ENCODE results near the gene AHSP. TPM values are rescaled to one million over a fixed set of nuclear protein-coding genes. Genes with fewer than 3 reads are reported as not detected.

AHSP gene
- total and polyA plus RNA-seq, 2 of the 4 experiments (the other 2 are of a cell fraction), result not detected

DNA sequence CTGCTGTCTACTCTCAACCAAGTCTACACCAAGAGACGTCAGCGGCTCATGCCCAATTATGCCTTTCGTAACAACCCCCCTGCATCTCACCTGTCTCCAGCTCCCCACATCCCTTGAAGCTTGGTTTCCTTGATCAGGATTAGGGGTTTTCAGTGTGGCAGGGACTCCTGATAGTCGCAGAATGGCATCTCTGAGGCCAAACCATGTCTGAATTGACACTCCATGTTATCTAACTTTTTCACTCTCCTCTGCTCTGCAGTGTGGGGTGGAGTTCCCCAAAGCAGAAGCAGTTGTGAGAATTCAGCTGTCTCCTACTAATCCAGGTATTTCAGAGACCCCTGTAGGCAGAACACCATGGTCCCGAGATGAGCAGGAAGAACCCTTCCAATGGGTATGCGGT lies 5.6 kb upstream of the AHSP start:
- POLR2A ChIA-PET (ENCODE audit: unreplicated experiment), result no interaction called here
- no peak overlapping the region for H3K9ac ChIP-seq (ENCODE audit: low read depth, low read length)
- H2BK15ac ChIP-seq (ENCODE audit: low read depth, low read length), result no peak overlapping the region
- CTCF ChIA-PET, result no interaction called here
- H3K27ac ChIP-seq (ENCODE audit: insufficient read depth, low read length), result no peak overlapping the region
- no peak overlapping the region for H2BK120ac ChIP-seq (ENCODE audit: low read depth, low read length)
- no peaks in the 10 kb centered on the region for H3K9me1 ChIP-seq (ENCODE audit: insufficient read depth, low read length)
- 67% methylated on average over 1 of the region's 6 CpGs; no CpG with 5 or more reads in 1 of the 2 experiments for WGBS, 2 experiments (ENCODE audit: extremely low coverage in 2 of 2, insufficient read length in 1 of 2)
- no peaks in the 10 kb centered on the region for H3K36me3 ChIP-seq (ENCODE audit: control insufficient read depth, insufficient read depth, low read length)
- no peak for ATAC-seq (ENCODE audit: low read depth)
- no peaks in the 10 kb centered on the region for H3K79me1 ChIP-seq (ENCODE audit: low read depth in 1 of 2, low read length in 2 of 2)
- no peak overlapping the region for H2AK5ac ChIP-seq (ENCODE audit: low read depth, low read length)
- BruUV-seq (replicated peaks), result no TSS peak
- H2BK5ac ChIP-seq (ENCODE audit: low read depth, low read length, poor library complexity, severe bottlenecking), result no peak overlapping the region
- no peak overlapping the region for H4K8ac ChIP-seq (ENCODE audit: low read depth in 2 of 2, low read length in 2 of 2)
- no peaks in the 10 kb centered on the region for H3K4me1 ChIP-seq (ENCODE audit: control insufficient read depth, insufficient read depth, low read length)
- dilution Hi-C loops (cut with HindIII; ENCODE audit: low sequenced_read_pairs, unreplicated experiment), result no loop called here
- H3K4me2 ChIP-seq (ENCODE audit: low read depth, low read length), result no peak overlapping the region
- no peak for TF ChIP-seq NFE2L2 (IDR thresholded peaks at IDR 0.05; ENCODE audit: low read depth, low read length)
- TF ChIP-seq RAD21 (IDR thresholded peaks at IDR 0.05; ENCODE audit: low read length), result no peak
- TF ChIP-seq MAZ (IDR thresholded peaks at IDR 0.05; ENCODE audit: borderline replicate concordance, low read depth, low read length), result no peak
- no peak for TF ChIP-seq SMC3 (IDR thresholded peaks at IDR 0.05; ENCODE audit: low read depth, low read length)
- no peak for TF ChIP-seq FOS (IDR thresholded peaks at IDR 0.05; ENCODE audit: low read depth, low read length)
- no peak for TF ChIP-seq CTCF (conservative IDR thresholded peaks at IDR 0.05; ENCODE audit: low read depth, low read length)
- TF ChIP-seq CHD1 (IDR thresholded peaks at IDR 0.05; ENCODE audit: low read depth, low read length), result no peak
- TF ChIP-seq RCOR1 (IDR thresholded peaks at IDR 0.05; ENCODE audit: insufficient replicate concordance, low read length), result no peak
- no peak for TF ChIP-seq RFX5 (IDR thresholded peaks at IDR 0.05; ENCODE audit: low read depth, low read length)
- TF ChIP-seq CEBPB (IDR thresholded peaks at IDR 0.05; ENCODE audit: low read depth, low read length), result no peak
- no peak for TF ChIP-seq MXI1 (IDR thresholded peaks at IDR 0.05; ENCODE audit: borderline replicate concordance, low read depth, low read length)
- H4K20me1 ChIP-seq (ENCODE audit: insufficient read depth, low read length), result no peaks in the 10 kb centered on the region
- H3K14ac ChIP-seq (replicated peaks; ENCODE audit: low read depth, low read length), result no peak overlapping the region
- H3K56ac ChIP-seq (ENCODE audit: extremely low read depth, insufficient read depth, low read length), result no peak overlapping the region
- H3K23ac ChIP-seq (ENCODE audit: low read depth, low read length), result no peak overlapping the region
- no peak overlapping the region for H2AFZ ChIP-seq (replicated peaks; ENCODE audit: low read length, poor library complexity)
- H4K5ac ChIP-seq (ENCODE audit: low read depth, low read length), result no peak overlapping the region
- in situ Hi-C loops (cut with MboI; ENCODE audit: low sequenced_read_pairs), result loop anchor here (25.0 kb wide), 1 partner anchor 190 kb away; a partner anchor contains a TSS
- no peak overlapping the region for H2BK20ac ChIP-seq (ENCODE audit: low read depth, low read length)
- peaks cover 8% of the 10 kb centered on the region for H3K27me3 ChIP-seq (ENCODE audit: control insufficient read depth, insufficient read depth, low read length)
- no peak overlapping the region for H2AK9ac ChIP-seq (replicated peaks; ENCODE audit: low read depth, low read length, poor library complexity)
- no peak for DNase-seq
- H3K9me3 ChIP-seq (ENCODE audit: control insufficient read depth, insufficient read depth, low read length), result peaks cover under 1% of the 10 kb centered on the region; the same call in 1 of the 2 replicates
- H3K18ac ChIP-seq (ENCODE audit: low read depth, low read length), result no peak overlapping the region
- intact Hi-C loops (cut with micrococcal nuclease), result no loop called here
- H4K91ac ChIP-seq (ENCODE audit: insufficient read depth, low read depth, low read length), result no peak overlapping the region
- H3K4ac ChIP-seq (ENCODE audit: low read depth, low read length), result no peak overlapping the region
- H3K4me3 ChIP-seq (ENCODE audit: insufficient read depth, low read depth, low read length), result no peak overlapping the region
